Right atrium auricular region (tissue), 2 donors: ENCODE measurements around the gene TMEM200A. TPM values are rescaled to one million over a fixed set of nuclear protein-coding genes. Genes with fewer than 3 reads are reported as not detected.
A peak's percentile ranks its signal among the peaks of the same experiment; 100 is the strongest.

Source experiments
- DNase-seq: peaks from one replicate; pipeline ENCODE4 v3.0.0-alpha.2; 2019; ENCODE audit warnings: low spot score
- H3K27ac ChIP-seq, 2 donors: fragments of 200-600 bp; sonication (generic); 1 replicate in 1 of 2; 2 replicates in 1 of 2; pipeline ENCODE4 v1.5.1; 2016 to 2019
- H3K27me3 ChIP-seq, 2 donors: fragments of 200-600 bp; sonication (generic); one replicate each; pipeline versions ENCODE4 v1.5.1 to v1.6.0; 2017 to 2019
- H3K36me3 ChIP-seq: fragments of 200-600 bp; sonication (generic); one replicate; pipeline ENCODE4 v1.5.1; 2016
- H3K4me1 ChIP-seq, 2 donors: fragments of 200-600 bp; sonication (generic); one replicate each; pipeline versions ENCODE4 v1.5.1 to v1.6.0; 2017 to 2019
- H3K4me3 ChIP-seq, 2 donors: fragments of 200-600 bp; sonication (generic); 1 replicate in 1 of 2; 2 replicates in 1 of 2; pipeline ENCODE4 v1.5.1; 2017 to 2019; ENCODE audit warnings: mild to moderate bottlenecking in 1 of 2, moderate library complexity in 1 of 2
- H3K9me3 ChIP-seq, 2 donors: fragments of 200-600 bp; sonication (generic); one replicate each; pipeline ENCODE4 v1.5.1; 2019
- total RNA-seq, 2 donors: library from RNA; depleted of rRNA; stranded (reverse); fragments of >200 nt; gene quantifications; one replicate each; pipeline ENCODE4 v1.1.0, GENCODE V29; 2016
- TF ChIP-seq, protein P1 (sequence below), 2 donors: fragments of 200-600 bp; sonication (generic); IDR thresholded peaks; one replicate each; pipeline ENCODE4 v1.5.1; 2019; ENCODE audit warnings: antibody characterized with exemption in 2 of 2

Gene TMEM200A
- under 1 TPM in 1 of 2 donors, not detected in 1; 0.63 TPM for total RNA-seq

DNA sequence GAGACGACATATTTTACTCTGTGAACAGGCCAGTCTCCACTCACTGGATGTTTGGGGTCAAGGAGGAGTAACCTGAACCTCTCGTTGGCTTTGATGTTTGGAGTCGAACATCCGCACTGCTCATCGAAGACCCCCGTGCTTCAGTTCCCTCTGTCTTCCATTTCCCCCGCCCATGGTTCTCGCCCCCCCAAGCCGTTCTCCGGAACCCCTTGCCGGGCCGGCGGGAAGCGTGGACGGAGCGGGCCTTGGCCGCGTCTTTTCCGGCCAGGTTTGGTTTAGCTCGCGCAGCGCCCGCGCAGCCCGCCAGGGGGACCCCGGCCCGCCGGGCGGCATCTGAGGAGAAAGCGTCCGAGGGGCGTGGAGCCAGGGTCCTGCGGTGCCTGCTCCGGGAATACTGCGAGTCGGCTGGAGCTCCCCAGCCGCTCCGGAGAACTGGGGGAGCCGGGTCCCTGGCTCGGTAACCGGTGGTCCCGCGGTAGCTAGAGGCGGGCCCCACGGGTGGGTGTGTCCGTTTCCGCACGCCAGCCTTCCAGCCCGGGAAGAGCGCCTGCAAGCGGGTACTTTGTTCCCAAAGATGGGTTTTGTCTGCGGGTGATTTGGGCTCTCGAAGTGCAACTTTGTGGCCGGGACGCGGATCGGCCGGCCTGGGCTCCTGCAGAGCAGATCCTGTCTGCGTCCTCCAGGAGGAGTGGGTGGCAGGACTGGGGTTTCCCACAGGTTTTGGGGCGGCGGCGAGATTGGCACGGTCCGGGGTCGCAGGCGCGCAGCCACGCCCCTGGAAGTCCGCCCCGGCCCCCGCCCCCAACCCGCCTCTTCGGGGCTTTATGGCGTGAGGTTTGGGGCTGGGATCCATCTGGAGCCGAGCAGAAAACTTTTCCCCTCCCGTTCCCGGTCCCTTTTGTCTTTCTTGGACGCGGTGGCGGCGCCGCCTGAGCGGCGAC, at the start of gene TMEM200A:
TMEM200A (plus strand) TSS at position 852 of the 941 bp plus-strand sequence. CDS start 74,406 bp downstream, outside the sequence.
- Histone ChIP-seq H3K4me1 (peaks cover 0 to 17% of the 10 kb centered on the region in 2 donors), H3K27ac (peak within 1 kb of the TSS; percentile 10 to 27)

DNA sequence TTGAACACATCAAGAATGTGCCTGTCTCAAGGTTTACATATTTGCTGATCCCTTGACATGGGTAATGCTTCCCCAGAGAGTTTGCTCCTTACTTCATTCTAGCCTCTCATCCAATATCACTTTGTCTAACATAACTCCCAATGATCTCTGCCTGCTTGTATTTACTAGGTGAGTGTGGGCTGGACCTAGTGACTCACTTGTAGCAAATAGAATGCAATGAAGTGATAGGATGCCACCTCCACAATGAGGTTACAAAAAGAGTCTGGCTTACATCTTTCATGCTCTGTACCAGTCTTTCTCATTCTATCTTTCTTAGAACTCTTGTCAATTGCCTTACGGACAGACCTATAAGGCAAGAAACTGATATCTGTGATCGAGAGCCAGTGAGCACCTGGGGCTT, 44.9 kb upstream of the TMEM200A start:
- Histone ChIP-seq H3K9me3 (no peaks in the 10 kb centered on the region), H3K4me3 (no peak overlapping the region), H3K27me3 (no peaks in the 10 kb centered on the region), H3K36me3 (no peaks in the 10 kb centered on the region), H3K27ac (no peak overlapping the region), H3K4me1 (no peaks in the 10 kb centered on the region)
- no peak for DNase-seq
- TF ChIP-seq, protein P1, sequence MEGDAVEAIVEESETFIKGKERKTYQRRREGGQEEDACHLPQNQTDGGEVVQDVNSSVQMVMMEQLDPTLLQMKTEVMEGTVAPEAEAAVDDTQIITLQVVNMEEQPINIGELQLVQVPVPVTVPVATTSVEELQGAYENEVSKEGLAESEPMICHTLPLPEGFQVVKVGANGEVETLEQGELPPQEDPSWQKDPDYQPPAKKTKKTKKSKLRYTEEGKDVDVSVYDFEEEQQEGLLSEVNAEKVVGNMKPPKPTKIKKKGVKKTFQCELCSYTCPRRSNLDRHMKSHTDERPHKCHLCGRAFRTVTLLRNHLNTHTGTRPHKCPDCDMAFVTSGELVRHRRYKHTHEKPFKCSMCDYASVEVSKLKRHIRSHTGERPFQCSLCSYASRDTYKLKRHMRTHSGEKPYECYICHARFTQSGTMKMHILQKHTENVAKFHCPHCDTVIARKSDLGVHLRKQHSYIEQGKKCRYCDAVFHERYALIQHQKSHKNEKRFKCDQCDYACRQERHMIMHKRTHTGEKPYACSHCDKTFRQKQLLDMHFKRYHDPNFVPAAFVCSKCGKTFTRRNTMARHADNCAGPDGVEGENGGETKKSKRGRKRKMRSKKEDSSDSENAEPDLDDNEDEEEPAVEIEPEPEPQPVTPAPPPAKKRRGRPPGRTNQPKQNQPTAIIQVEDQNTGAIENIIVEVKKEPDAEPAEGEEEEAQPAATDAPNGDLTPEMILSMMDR (IDR thresholded peaks at IDR 0.05), result no peak

More for the DNA sequence above, at the start of gene TMEM200A:
- TF ChIP-seq, protein P1 (IDR thresholded peaks at IDR 0.05), result peak; percentile 17 to 68
- Histone ChIP-seq H3K27me3 (peaks cover 4 to 7% of the 10 kb centered on the region in 2 donors), H3K36me3 (no peaks in the 10 kb centered on the region), H3K4me3 (peak within 1 kb of the TSS; percentile 30 to 53), H3K9me3 (no peaks in the 10 kb centered on the region)
- no peak for DNase-seq

DNA sequence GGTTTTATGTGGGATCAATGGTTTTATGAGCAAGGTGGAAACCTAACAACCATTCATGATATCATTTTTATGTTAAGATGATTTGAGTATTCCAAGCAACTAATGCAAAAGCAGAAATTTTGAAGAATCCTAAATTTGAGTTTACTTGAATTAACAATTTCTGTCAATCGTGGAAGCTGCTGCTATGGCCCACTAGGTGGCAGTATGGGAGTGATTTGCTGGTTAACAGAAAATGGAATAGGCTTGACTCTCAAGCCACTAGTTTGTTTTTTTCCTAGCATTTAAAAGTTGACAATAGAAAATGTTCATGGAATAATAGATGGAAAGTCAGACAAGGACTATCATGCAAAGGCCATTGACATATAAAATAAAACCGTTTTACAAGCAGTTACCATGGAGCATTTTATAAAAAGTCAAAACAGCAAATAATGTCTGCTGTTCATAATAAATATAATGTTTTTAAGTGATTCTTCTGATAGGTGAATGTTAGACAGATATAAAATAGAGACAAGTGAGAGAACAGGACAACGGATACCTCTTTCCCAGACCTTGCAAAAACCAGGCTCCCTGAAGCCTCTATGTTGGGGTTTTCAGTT, 43.0 kb upstream of the TMEM200A start:
- H3K4me1 ChIP-seq, result no peaks in the 10 kb centered on the region
- DNase-seq, result no peak
- TF ChIP-seq, protein P1 (IDR thresholded peaks at IDR 0.05), result peak; percentile 38 to 84

DNA sequence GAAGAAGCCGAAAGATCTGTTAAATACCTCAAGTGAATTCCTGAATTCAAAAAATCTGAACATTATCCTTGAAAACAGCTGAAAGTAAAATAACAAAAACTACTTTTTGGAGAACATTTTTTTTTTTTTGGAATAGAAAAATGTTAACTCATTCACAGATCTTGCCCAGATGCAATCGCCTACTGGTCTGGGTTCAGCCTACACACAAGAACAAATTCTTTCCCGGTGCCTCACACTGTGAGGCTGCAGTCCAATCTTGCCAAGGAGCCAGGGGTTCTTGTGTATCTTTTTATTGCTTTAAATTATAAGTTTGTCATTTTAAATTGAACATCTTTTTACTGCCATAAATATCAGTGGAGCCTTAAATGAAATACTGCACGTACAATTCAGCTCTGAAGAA, 41.2 kb upstream of the TMEM200A start:
- TF ChIP-seq, protein P1 (IDR thresholded peaks at IDR 0.05), result no peak
- no peak for DNase-seq
- no peak overlapping the region for H3K4me3 ChIP-seq
- no peak overlapping the region for H3K27ac ChIP-seq
- H3K4me1 ChIP-seq, result no peaks in the 10 kb centered on the region
- no peaks in the 10 kb centered on the region for H3K9me3 ChIP-seq
- H3K36me3 ChIP-seq, result no peaks in the 10 kb centered on the region
- H3K27me3 ChIP-seq, result no peaks in the 10 kb centered on the region

More for the DNA sequence above, 43.0 kb upstream of the TMEM200A start:
- H3K27ac ChIP-seq, result no peak overlapping the region
- H3K4me3 ChIP-seq, result no peak overlapping the region
- no peaks in the 10 kb centered on the region for H3K9me3 ChIP-seq
- no peaks in the 10 kb centered on the region for H3K36me3 ChIP-seq
- no peaks in the 10 kb centered on the region for H3K27me3 ChIP-seq

DNA sequence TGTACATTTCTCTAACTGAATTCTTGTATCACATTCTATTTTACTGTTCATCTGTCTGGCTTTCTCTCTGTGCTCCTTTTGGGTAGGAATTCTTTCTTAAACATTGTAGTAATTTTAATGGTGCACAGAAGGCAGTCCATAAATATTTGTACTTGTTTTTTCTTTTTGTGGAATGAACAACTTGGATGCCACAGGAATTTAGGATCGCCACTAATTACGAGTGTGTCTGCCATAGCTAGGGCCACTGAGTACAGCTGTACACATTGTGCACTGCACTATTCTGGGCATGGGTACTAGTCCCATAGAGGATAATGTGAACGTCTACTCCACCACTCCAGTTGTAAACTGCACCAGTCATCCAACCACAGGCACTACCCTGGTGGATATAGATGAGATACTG, 39.3 kb upstream of the TMEM200A start:
- Histone ChIP-seq H3K27me3 (no peaks in the 10 kb centered on the region), H3K4me3 (no peak overlapping the region), H3K27ac (no peak overlapping the region), H3K4me1 (no peaks in the 10 kb centered on the region), H3K9me3 (no peaks in the 10 kb centered on the region), H3K36me3 (no peaks in the 10 kb centered on the region)
- DNase-seq, result no peak
- TF ChIP-seq, protein P1 (IDR thresholded peaks at IDR 0.05), result no peak
